HG02763 (cell line): Measurements from ENCODE around the gene EIF2D.
"Not testable (repeated sequence)": the region's sequence is repeated elsewhere in the genome, so short reads cannot be mapped to it uniquely, and the experiment has no call there.

Experiments
- ATAC-seq: cut with Tn5 transposase; IDR thresholded peaks from one replicate; pipeline ENCODE4 v1.9.1; 2021; ENCODE audit warnings: mild to moderate bottlenecking, moderate library complexity; ENCODE audit not compliant: unreplicated experiment

EIF2D gene

GRCh38 chr1:206636671-206637070 lies 24.4 kb upstream of the EIF2D start:
- no peak for ATAC-seq

GRCh38 chr1:206635978-206636345 lies 23.7 kb upstream of the EIF2D start:
- ATAC-seq = no peak

- peak; percentile 90 for ATAC-seq
Measured at GRCh38 chr1:206635080-206635977, 23.1 kb upstream of the EIF2D start, which contains the start of gene DYRK3. DYRK3 (plus strand) TSS chr1:206635536; CDS start chr1:206635704, 168 bp downstream.

GRCh38 chr1:206634365-206635079 lies 22.3 kb upstream of the EIF2D start:
- ATAC-seq = no peak

- ATAC-seq = no peak
Measured at GRCh38 chr1:206633708-206634121, 21.4 kb upstream of the EIF2D start.

GRCh38 chr1:206631085-206631509 lies 18.8 kb upstream of the EIF2D start:
- ATAC-seq = no peak

GRCh38 chr1:206628916-206629315 lies 16.7 kb upstream of the EIF2D start:
- no peak for ATAC-seq

- not testable (repeated sequence) for ATAC-seq
Measured at GRCh38 chr1:206626396-206626795, 14.1 kb upstream of the EIF2D start.

GRCh38 chr1:206609229-206609991 lies 2.9 kb downstream of the EIF2D start:
- ATAC-seq = no peak

- no peak for ATAC-seq
Measured at GRCh38 chr1:206608108-206608698, 4.1 kb downstream of the EIF2D start.

GRCh38 chr1:206606867-206607266 lies 5.4 kb downstream of the EIF2D start:
- ATAC-seq = no peak

- ATAC-seq = no peak
Measured at GRCh38 chr1:206604861-206605260, 7.4 kb downstream of the EIF2D start.

- ATAC-seq = no peak
Measured at GRCh38 chr1:206600527-206600926, 11.7 kb downstream of the EIF2D start.

GRCh38 chr1:206596319-206596666 lies 16.0 kb downstream of the EIF2D start:
- ATAC-seq = no peak

- ATAC-seq = no peak
Measured at GRCh38 chr1:206595581-206596318, 16.5 kb downstream of the EIF2D start.

- no peak for ATAC-seq
Measured at GRCh38 chr1:206593351-206593925, 18.8 kb downstream of the EIF2D start.

- ATAC-seq = no peak
Measured at GRCh38 chr1:206591696-206592095, 20.6 kb downstream of the EIF2D start.

- no peak for ATAC-seq
Measured at GRCh38 chr1:206591226-206591625, 21.0 kb downstream of the EIF2D start.

GRCh38 chr1:206590025-206590758 lies 22.1 kb downstream of the EIF2D start:
- ATAC-seq = no peak
